HG02884 (cell line): ENCODE data around the gene TMEM181.
"Not testable (repeated sequence)": the region's sequence is repeated elsewhere in the genome, so short reads cannot be mapped to it uniquely, and the experiment has no call there.

Source experiments
- ATAC-seq: cut with Tn5 transposase; IDR thresholded peaks from one replicate; pipeline ENCODE4 v1.9.1; 2021; ENCODE audit warnings: mild to moderate bottlenecking, moderate library complexity; ENCODE audit not compliant: unreplicated experiment

The TMEM181 gene

DNA sequence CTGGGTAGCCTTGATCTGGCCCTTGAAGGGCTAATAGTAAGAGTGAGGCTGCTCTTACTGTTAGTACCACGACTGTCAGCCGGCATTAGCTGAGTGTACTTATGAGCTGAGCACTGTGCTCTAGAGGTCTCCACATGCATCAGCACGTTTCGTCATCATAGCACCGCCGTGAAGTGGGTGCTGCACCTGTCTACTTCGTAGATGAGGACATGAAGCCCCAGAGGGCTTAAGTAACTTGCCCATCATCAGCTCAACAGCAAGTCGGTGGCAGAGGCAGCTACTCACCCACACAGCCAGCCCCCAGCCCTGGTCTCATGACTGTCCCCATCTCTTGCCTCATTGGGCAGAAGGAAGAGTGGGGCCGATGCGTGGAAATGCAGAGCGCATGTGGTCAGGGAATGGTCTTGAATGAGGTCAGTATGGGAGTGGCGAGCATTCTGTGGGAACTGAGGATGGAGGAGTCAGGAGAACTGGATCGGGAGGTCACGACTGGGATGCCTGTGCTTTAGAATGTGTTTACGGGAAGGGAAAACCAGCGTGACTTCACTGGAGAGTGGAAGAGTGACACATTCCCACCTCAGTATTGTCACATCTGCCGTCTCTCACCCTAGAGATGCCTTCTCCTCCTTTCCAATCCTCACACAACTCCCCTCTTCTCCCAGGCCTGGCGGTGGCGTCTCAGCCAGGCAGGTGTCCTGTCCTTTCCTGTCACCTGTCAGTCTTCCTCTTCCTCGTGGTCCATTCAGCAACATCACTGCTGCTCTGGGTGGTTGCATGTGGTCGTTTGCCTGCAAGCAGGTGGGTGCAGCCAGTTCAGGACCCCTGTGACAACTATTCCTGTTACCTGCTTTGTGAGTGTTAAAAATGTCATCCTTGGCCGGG is 95.9 kb downstream of the TMEM181 start:
- ATAC-seq = no peak

GRCh38 chr6:158656986-158657385 is 97.1 kb downstream of the TMEM181 start:
- not testable (repeated sequence) for ATAC-seq

GRCh38 chr6:158660333-158660754 is 100.5 kb downstream of the TMEM181 start:
- ATAC-seq = no peak

- no peak for ATAC-seq
Measured at GRCh38 chr6:158661156-158661685, 101.3 kb downstream of the TMEM181 start.

- no peak for ATAC-seq
Measured at GRCh38 chr6:158662607-158662953, 102.7 kb downstream of the TMEM181 start.

DNA sequence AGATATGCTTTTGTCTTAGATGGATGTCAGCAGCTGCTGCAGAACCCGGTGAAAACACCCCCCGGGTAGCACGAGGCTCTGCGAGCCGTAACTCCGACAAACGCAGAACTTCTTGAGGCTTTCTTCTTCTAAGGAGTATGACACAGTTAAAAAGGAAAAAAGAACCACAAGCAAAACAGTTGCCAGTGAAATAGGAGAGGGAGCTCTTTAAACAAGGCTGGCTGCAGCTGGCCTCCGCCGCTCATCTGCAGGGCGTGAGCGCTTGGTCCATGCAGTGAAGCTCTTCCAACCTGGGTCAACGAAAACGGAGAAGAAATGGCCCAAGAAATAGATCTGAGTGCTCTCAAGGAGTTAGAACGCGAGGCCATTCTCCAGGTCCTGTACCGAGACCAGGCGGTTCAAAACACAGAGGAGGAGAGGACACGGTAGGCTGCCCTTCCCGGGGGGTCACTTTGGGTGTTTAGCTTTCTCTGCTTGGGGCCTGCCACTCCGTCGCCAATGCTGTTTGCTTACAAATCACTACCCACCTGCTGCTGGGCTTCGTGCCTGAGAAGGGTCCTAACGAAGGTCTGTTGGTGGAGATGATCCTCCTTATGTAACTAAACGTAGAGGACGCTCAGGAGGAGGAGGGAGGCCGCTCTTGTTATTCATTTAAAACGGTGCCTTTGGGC is 103.2 kb downstream of the TMEM181 start:
- ATAC-seq = no peak

DNA sequence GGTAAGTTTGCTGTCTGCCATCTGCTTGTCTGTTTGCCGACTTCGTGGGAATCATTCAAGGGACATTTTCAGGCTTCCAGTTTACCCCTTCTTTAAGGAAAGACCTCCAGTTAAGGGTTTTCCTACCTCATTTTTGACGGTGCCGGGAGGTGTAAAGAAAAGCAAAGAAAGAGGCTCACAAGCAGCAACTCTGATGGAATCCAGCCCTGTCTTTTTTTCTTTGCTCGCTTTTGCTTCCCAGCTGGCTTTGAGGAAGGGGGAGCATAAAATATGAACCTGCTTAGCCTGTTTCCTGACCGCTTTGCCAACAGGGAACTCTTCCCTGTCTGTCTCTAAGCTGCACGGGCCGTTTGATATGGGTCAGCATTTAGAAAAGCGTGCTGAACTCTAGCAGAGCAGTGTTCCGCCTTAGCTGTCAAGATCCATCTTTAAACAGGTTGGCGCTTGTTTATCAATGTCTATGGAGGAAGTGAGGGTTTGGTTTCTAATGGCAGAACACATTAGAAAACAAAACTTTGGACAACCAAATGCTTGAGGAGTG is 103.8 kb downstream of the TMEM181 start:
- ATAC-seq = no peak

DNA sequence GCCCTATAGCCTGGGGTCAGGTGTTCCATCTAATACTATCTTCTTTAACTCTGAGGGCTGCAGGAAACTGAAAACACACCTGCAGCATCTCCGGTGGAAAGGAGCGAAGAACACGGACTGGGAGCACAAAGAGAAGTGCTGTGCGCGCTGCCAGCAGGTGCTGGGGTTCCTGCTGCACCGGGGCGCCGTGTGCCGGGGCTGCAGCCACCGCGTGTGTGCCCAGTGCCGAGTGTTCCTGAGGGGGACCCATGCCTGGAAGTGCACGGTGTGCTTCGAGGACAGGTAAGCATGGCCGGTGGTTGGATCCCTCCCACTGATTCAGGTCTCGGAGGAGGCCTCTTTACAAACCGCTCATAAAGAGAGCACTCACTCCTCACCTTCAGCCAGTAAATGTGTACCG is 105.4 kb downstream of the TMEM181 start:
- ATAC-seq = no peak

DNA sequence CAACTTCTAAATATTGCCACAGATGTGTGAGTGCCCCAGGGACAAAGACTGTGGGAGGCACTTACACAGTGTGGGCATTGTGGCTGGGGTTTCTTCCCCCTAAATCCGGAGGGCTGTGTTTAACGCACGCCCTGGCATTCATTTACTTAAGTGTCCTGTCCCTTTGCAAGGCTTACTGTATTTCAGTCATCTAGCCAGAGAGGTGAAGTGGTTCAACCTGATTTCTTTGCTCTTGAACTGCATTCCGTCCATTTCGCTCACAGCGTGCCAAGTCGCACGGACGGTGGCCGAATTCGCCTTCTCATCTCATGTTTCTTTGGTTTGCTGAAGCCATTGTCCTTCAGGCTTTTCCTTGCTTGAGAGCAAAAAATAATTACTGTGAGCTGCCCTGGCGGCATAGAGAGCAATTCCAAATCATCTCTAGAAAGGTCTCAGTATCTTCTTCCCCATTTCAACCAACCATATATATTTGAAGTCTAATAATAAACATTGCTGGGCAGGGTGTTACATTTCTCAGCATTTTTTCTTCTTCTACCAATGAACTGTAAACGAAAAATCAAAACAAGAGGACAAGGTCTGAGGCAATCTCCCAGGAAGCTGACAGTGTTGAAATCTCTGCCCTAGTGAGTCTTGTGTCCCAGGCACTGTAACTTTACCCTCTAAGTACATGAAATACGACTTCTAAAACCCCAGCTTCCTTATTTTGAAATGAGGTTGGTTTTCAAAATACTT is 106.9 kb downstream of the TMEM181 start:
- ATAC-seq = no peak

GRCh38 chr6:158667360-158667981 is 107.6 kb downstream of the TMEM181 start:
- no peak for ATAC-seq

DNA sequence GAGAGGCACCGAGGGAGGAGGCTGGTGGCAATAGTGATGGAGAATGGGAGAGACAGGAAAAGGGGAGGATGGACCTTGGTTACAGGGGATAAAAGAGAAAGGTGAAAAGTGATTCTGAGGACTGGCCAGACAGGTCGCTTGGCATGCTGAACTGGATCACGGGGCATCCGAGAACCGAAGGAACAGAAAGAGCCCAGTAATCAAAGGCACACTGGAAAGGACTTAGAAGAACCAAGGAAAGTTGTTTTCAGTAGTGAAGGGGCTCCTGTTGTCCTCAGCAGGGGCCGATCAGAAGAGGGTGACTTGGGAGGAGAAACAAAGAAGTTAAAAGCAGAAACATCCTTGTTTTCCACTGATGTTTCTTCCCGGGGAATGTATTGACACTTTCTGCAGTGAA is 108.8 kb downstream of the TMEM181 start:
- no peak for ATAC-seq

- ATAC-seq = no peak
Measured at GRCh38 chr6:158669145-158670035, 109.5 kb downstream of the TMEM181 start.

DNA sequence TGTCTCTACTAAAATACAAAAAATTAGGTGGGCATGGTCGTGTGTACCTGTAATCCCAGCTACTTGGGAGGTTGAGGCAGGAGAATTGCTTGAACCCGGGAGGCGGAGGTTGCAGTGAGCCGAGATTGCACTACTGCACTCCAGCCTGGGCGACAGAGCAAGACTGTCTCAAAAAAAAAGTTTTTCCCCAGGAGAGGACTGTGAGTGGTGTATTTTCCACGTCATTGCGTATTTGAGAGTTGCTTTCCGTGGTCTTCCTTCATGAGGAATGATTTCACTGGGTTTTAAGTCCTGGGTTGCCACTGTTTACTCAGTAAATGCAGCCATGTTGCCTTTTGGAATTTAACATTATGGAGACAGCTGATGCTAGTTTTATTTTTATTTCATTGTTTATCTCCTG is 112.2 kb downstream of the TMEM181 start:
- ATAC-seq = not testable (repeated sequence)

DNA sequence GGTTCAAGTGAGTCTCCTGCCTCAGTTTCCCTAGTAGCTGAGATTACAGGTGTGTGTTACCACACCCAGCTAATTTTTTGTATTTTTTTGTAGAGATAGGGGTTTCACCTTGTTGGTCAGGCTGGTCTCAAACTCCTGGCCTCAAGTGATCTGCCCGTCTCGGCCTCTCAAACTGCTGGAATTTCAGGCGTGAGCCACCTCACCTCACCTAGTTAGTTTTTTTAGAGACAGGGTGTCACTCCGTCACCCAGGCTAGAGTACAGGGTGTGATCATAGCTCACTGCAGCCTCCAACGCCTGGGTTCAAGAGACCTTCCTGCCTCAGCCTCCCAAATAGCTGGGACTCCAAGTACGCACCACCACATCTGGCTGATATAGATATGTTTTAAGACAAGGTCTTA is 112.8 kb downstream of the TMEM181 start:
- ATAC-seq = no peak

DNA sequence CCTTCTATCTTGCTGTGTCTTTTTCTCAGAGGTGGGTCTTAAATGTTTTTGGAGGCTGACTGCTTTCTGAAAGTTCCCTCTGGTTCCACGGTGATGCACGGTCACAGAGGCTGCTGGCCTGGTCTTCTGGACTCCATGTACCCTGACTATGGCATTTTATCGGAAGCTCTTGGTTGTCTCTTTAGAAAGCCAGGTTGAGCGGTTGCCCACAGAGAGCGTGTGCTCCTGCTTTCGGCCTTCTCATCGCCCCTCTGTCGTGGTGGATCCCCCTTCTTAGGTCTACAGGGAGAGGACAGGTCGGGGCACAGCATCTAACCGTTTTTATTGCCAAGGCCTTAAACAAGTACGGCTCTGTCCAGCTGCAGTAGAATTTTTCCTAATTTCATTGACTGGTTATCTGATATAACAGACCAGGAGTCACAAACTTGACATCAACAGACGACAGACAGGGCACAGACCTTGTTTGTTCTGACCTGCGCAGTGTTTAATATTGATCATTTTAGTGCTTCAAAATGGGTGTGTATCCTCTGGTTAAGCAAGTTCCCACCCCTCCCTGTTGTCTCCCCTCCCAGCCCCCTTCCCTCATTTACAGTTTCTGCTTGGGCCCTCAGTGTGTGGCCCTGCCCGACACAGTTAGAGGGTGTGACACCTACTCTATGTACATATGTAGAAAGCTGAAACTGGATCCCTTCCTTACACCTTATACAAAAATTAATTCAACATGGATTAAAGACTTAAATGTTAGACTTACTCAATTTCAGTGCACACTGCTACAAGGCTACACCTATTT is 114.6 kb downstream of the TMEM181 start:
- ATAC-seq = no peak

DNA sequence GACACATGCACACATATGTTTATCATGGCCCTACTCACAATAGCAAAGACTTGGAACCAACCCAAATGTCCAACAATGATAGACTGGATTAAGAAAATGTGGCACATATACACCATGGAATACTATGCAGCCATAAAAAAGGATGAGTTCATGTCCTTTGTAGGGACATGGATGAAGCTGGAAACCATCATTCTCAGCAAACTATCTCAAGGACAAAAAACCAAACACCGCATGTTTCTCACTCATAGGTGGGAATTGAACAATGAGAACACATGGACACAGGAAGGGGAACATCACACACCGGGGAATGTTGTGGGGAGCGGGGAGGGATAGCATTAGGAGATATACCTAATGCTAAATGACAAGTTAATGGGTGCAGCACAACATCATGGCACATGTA is 117.2 kb downstream of the TMEM181 start:
- ATAC-seq = not testable (repeated sequence)

- no peak for ATAC-seq
Measured at GRCh38 chr6:158677906-158678578, 118.2 kb downstream of the TMEM181 start.

GRCh38 chr6:158680015-158680414 is 120.1 kb downstream of the TMEM181 start:
- no peak for ATAC-seq
